GM12878 (cell line): ENCODE results near the gene ANO3. TPM values are rescaled to one million over a fixed set of nuclear protein-coding genes. Genes with fewer than 3 reads are reported as not detected.

ENCODE experiments used
- ATAC-seq: fragments of 200-7000 bp; cut with Tn5 transposase; 3 replicates; pipeline ENCODE4 v1.9.1; 2020; ENCODE audit warnings: mild to moderate bottlenecking, moderate library complexity
- BruUV-seq: library from RNA; stranded (reverse); fragments of 400-500 nt; replicated peaks from 2 replicates; lab custom pipeline; 2021; lab: Mats Ljungman, UMichigan
- CTCF ChIA-PET: fragments of 300-600 bp; sonication (Branson Sonifier 250); formaldehyde crosslinking; extraction: SDS; loops from one replicate; lab custom pipeline; 2021; ENCODE audit warnings: inconsistent platforms; lab: Yijun Ruan, JAX
- POLR2A ChIA-PET: fragments of 350-600 bp; formaldehyde crosslinking; extraction: SDS; loops from one replicate; lab custom pipeline; 2021; ENCODE audit warnings: inconsistent platforms; lab: Charles Lee
- RAD21 ChIA-PET: fragments of 300-600 bp; sonication (Branson Sonifier 250); formaldehyde crosslinking; loops from one replicate; lab custom pipeline; 2023; ENCODE audit warnings: antibody characterized with exemption; ENCODE audit not compliant: unreplicated experiment; lab: Charles Lee
- SMC1A ChIA-PET: fragments of 300-600 bp; sonication (Branson Sonifier 250); formaldehyde crosslinking; loops from one replicate; lab custom pipeline; 2023; ENCODE audit not compliant: unreplicated experiment, uncharacterized antibody; lab: Charles Lee
- DNase-seq: peaks from one replicate; pipeline ENCODE4 v3.0.0-alpha.2; 2011; ENCODE audit warnings: low read depth, low spot score
- FAIRE-seq: peaks from 3 replicates; lab custom pipeline; 2011; peaks lifted over from hg19 to GRCh38; lab: Jason Lieb, UNC
- H2AFZ ChIP-seq: 2 replicates; pipeline ENCODE4 v1.6.0; 2011; ENCODE audit warnings: low read depth, low read length, control low read depth; ENCODE audit not compliant: control insufficient read depth
- H3K27ac ChIP-seq: 2 replicates; pipeline ENCODE4 v1.5.1; 2011; ENCODE audit warnings: control low read depth; ENCODE audit not compliant: control insufficient read depth, insufficient read depth
- H3K27me3 ChIP-seq, 2 experiments: replicated peaks in 1 of 2; 2 replicates each; pipeline versions ENCODE4 v1.6.0 to v1.6.1; 2011; ENCODE audit warnings: low read length in 1 of 2; ENCODE audit not compliant: control insufficient read depth in 2 of 2, insufficient read depth in 2 of 2
- H3K36me3 ChIP-seq, 2 experiments: 2 replicates each; pipeline ENCODE4 v1.5.1; 2011; ENCODE audit warnings: low read length in 1 of 2; ENCODE audit not compliant: control insufficient read depth in 2 of 2, insufficient read depth in 2 of 2
- H3K4me1 ChIP-seq: 2 replicates; pipeline ENCODE4 v1.6.1; 2011; ENCODE audit warnings: mild to moderate bottlenecking, low read length, moderate library complexity, mixed read lengths; ENCODE audit not compliant: control insufficient read depth, insufficient read depth
- H3K4me2 ChIP-seq: 2 replicates; pipeline ENCODE4 v1.6.0; 2011; ENCODE audit warnings: control low read depth; ENCODE audit not compliant: control insufficient read depth, insufficient read depth
- H3K4me3 ChIP-seq: fragments of 200-600 bp; sonication (generic); 2 replicates; pipeline ENCODE4 v1.5.1; 2016
- H3K79me2 ChIP-seq: 2 replicates; pipeline ENCODE4 v1.6.0; 2011; ENCODE audit warnings: low read length; ENCODE audit not compliant: control insufficient read depth, insufficient read depth
- H3K9ac ChIP-seq: 2 replicates; pipeline ENCODE4 v1.8.0; 2011; ENCODE audit warnings: low read length, control low read depth, mixed read lengths; ENCODE audit not compliant: control insufficient read depth, insufficient read depth
- H3K9me3 ChIP-seq: replicated peaks from 3 replicates; pipeline ENCODE4 v1.5.1; 2011; ENCODE audit warnings: mild to moderate bottlenecking, low read length; ENCODE audit not compliant: control insufficient read depth, insufficient read depth
- H4K20me1 ChIP-seq: 2 replicates; pipeline ENCODE4 v1.6.0; 2011; ENCODE audit not compliant: control insufficient read depth, insufficient read depth
- CHD1 ChIP-seq: IDR thresholded peaks from 2 replicates; pipeline ENCODE4 v1.6.1; 2012; ENCODE audit warnings: low read depth, low read length, improper control_type of control experiment
- CHD2 ChIP-seq: IDR thresholded peaks from 2 replicates; pipeline ENCODE4 v1.6.1; 2011; ENCODE audit warnings: low read depth, low read length, improper control_type of control experiment, borderline replicate concordance
- CREB1 ChIP-seq: IDR thresholded peaks from 2 replicates; pipeline ENCODE4 v1.6.1; 2012; ENCODE audit warnings: low read depth, mild to moderate bottlenecking, inconsistent platforms
- EZH2 ChIP-seq: IDR thresholded peaks from 2 replicates; pipeline ENCODE4 v1.6.1; 2012; ENCODE audit warnings: low read depth, mild to moderate bottlenecking, control low read depth, inconsistent platforms, low read length, borderline replicate concordance; ENCODE audit not compliant: control insufficient read depth
- GABPA ChIP-seq: IDR thresholded peaks from 2 replicates; pipeline ENCODE4 v1.6.1; 2014; ENCODE audit warnings: antibody characterized with exemption, low read depth, mild to moderate bottlenecking, inconsistent platforms
- MEF2B ChIP-seq: fragments of 450-650 bp; IDR thresholded peaks from 2 replicates; pipeline ENCODE4 v1.6.1; 2018; ENCODE audit warnings: mild to moderate bottlenecking, moderate library complexity; ENCODE audit not compliant: partially characterized antibody, poor library complexity, severe bottlenecking
- MTA2 ChIP-seq: fragments of 450-650 bp; IDR thresholded peaks from 2 replicates; pipeline ENCODE4 v1.6.1; 2016; ENCODE audit warnings: low read depth, mild to moderate bottlenecking, moderate library complexity
- NBN ChIP-seq: fragments of 450-650 bp; IDR thresholded peaks from 2 replicates; pipeline ENCODE4 v1.6.1; 2016
- NFYB ChIP-seq: IDR thresholded peaks from 2 replicates; pipeline ENCODE4 v1.6.1; 2011; ENCODE audit warnings: low read depth, mild to moderate bottlenecking, low read length, improper control_type of control experiment, moderate library complexity; ENCODE audit not compliant: insufficient read depth
- POU2F2 ChIP-seq: IDR thresholded peaks from 3 replicates; pipeline ENCODE4 v1.6.1; 2011; ENCODE audit warnings: low read depth, mild to moderate bottlenecking, low read length, borderline replicate concordance
- RFX5 ChIP-seq: IDR thresholded peaks from 2 replicates; pipeline ENCODE4 v1.6.1; 2011; ENCODE audit warnings: low read depth, low read length, improper control_type of control experiment
- SP1 ChIP-seq: IDR thresholded peaks from one replicate; pipeline ENCODE4 v1.6.1; 2011; ENCODE audit warnings: low read depth, low read length
- TAF1 ChIP-seq: IDR thresholded peaks from 2 replicates; pipeline ENCODE4 v1.6.1; 2011; ENCODE audit warnings: mild to moderate bottlenecking, low read depth, low read length, borderline replicate concordance
- ZNF24 ChIP-seq: fragments of 450-650 bp; IDR thresholded peaks from 2 replicates; pipeline ENCODE4 v1.6.1; 2017; ENCODE audit warnings: antibody characterized with exemption, mild to moderate bottlenecking
- ZNF384 ChIP-seq: IDR thresholded peaks from 2 replicates; pipeline ENCODE4 v1.6.1; 2012; ENCODE audit warnings: low read depth, mild to moderate bottlenecking, low read length, improper control_type of control experiment, borderline replicate concordance
- WGBS: methylation state at CpG from one replicate; pipeline ENCODE4 v1.1.6; 2016; ENCODE audit warnings: low lambda C conversion rate; ENCODE audit not compliant: insufficient replicate concordance, insufficient coverage; ENCODE audit errors: missing lambda C conversion rate; 5-methylcytosine and 5-hydroxymethylcytosine counted together
- in situ Hi-C: fragments of 300-500 bp; cut with MboI; formaldehyde crosslinking; loops from 9 replicates; pipeline ENCODE4 v1.14.3; 2018; ENCODE audit warnings: mixed read lengths
- intact Hi-C: fragments of 100-400 bp; cut with micrococcal nuclease; formaldehyde crosslinking; loops from one replicate; pipeline ENCODE4 v1.14.2; 2022; ENCODE audit not compliant: unreplicated experiment
- polyA plus RNA-seq, 11 experiments: library from polyadenylated mRNA; depleted of rRNA in 4 of 11; unstranded in 6 of 11; stranded (reverse) in 5 of 11; fragments of >200 nt; fragmentation: Nextera tagmentation in 4 of 11; fragmentation: Illumina TruSeq in 1 of 11; extraction: Ambion mirVana in 4 of 11; extraction: Trizol in 1 of 11; gene quantifications; 1 replicate in 1 of 11; 2 replicates in 10 of 11; pipeline versions ENCODE4 v1.2.1 to v1.2.3, GENCODE V29; 2011 to 2016; ENCODE audit warnings: inconsistent platforms in 2 of 11, missing spikeins in 2 of 11, low read depth in 1 of 11
- total RNA-seq, 4 experiments: library from RNA; depleted of rRNA in 3 of 4; stranded (reverse); fragments of >200 nt in 3 of 4; fragmentation: Illumina TruSeq in 1 of 4; extraction: Trizol in 1 of 4; gene quantifications; 2 replicates each; pipeline versions ENCODE4 v1.2.1 to v1.2.3, GENCODE V29; 2013 to 2021
- TF ChIP-seq, protein P1 (sequence below): fragments of 150-350 bp; IDR thresholded peaks from 2 replicates; pipeline ENCODE4 v1.6.1; 2014; ENCODE audit warnings: mild to moderate bottlenecking, low read depth, low read length
- TF ChIP-seq, protein P2 (sequence below): fragments of 450-650 bp; IDR thresholded peaks from 2 replicates; pipeline ENCODE4 v1.6.1; 2017; ENCODE audit warnings: antibody characterized with exemption, mild to moderate bottlenecking, moderate library complexity

The ANO3 gene
- total and polyA plus RNA-seq, 10 of the 15 experiments (the other 5 are each of a cell fraction or from before 2014, with no cell fraction given), result 0.13 to 5.9 (median 0.44) TPM

DNA sequence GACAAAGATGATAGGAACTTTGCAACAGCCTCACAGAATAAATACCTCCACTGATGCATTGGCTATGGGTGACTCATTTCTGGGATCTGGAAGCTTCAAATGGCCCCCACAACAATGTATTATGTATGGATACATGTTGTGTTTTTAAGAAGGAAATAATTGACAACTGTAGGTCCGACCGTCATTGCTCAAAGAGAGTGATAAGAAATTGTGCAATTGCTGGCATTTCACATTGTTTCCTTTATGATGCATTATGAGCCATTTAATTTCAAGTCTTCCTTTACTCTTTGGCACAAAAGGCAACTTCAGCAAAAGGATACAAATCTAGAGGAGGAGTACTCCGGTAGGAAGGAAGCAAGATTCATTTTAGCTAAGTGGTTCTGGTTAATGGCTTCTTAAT, 2.0 kb downstream of the ANO3 start:
- ChIA-PET SMC1A (interaction anchor here (1.4 kb wide), 1 partner anchor 10 kb away, joined by 3 read pairs; no protein-coding TSS in a partner anchor), CTCF (interaction anchor here (1.0 to 1.3 kb wide), 3 partner anchors 12 to 49 kb away, joined by 3 read pairs; no protein-coding TSS in a partner anchor), RAD21 (no interaction called here), POLR2A (no interaction called here)
- no peak overlapping the region for H3K9ac ChIP-seq
- no peaks in the 10 kb centered on the region for H3K9me3 ChIP-seq
- TF ChIP-seq CREB1 (no peak), RFX5 (no peak), SP1 (no peak), TAF1 (no peak), CHD2 (no peak), MEF2B (no peak), NBN (no peak), ZNF24 (no peak), CHD1 (no peak), NFYB (no peak), MTA2 (no peak), GABPA (no peak), POU2F2 (no peak), EZH2 (no peak), ZNF384 (no peak)
- TF ChIP-seq, protein P1, sequence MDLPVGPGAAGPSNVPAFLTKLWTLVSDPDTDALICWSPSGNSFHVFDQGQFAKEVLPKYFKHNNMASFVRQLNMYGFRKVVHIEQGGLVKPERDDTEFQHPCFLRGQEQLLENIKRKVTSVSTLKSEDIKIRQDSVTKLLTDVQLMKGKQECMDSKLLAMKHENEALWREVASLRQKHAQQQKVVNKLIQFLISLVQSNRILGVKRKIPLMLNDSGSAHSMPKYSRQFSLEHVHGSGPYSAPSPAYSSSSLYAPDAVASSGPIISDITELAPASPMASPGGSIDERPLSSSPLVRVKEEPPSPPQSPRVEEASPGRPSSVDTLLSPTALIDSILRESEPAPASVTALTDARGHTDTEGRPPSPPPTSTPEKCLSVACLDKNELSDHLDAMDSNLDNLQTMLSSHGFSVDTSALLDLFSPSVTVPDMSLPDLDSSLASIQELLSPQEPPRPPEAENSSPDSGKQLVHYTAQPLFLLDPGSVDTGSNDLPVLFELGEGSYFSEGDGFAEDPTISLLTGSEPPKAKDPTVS, result no peak
- TF ChIP-seq, protein P2, sequence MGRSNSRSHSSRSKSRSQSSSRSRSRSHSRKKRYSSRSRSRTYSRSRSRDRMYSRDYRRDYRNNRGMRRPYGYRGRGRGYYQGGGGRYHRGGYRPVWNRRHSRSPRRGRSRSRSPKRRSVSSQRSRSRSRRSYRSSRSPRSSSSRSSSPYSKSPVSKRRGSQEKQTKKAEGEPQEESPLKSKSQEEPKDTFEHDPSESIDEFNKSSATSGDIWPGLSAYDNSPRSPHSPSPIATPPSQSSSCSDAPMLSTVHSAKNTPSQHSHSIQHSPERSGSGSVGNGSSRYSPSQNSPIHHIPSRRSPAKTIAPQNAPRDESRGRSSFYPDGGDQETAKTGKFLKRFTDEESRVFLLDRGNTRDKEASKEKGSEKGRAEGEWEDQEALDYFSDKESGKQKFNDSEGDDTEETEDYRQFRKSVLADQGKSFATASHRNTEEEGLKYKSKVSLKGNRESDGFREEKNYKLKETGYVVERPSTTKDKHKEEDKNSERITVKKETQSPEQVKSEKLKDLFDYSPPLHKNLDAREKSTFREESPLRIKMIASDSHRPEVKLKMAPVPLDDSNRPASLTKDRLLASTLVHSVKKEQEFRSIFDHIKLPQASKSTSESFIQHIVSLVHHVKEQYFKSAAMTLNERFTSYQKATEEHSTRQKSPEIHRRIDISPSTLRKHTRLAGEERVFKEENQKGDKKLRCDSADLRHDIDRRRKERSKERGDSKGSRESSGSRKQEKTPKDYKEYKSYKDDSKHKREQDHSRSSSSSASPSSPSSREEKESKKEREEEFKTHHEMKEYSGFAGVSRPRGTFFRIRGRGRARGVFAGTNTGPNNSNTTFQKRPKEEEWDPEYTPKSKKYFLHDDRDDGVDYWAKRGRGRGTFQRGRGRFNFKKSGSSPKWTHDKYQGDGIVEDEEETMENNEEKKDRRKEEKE, result no peak
- H2AFZ ChIP-seq, result no peak overlapping the region
- 12% methylated on average over 3 of the region's 3 CpGs for WGBS
- H3K27me3 ChIP-seq, result peaks cover 2 to 4% of the 10 kb centered on the region in 2 experiments; a peak in 3 of 4 replicates
- intact Hi-C loops (loop anchor here (10.0 kb wide), 1 partner anchor 221 kb away; no protein-coding TSS in a partner anchor), in situ Hi-C loops (no loop called here)
- no TSS peak for BruUV-seq
- no peak for FAIRE-seq
- no peaks in the 10 kb centered on the region for H3K4me1 ChIP-seq
- ATAC-seq, result no peak
- H3K36me3 ChIP-seq, result no peaks in the 10 kb centered on the region
- no peak overlapping the region for H3K27ac ChIP-seq
- no peak for DNase-seq
- H4K20me1 ChIP-seq, result no peaks in the 10 kb centered on the region
- H3K79me2 ChIP-seq, result no peaks in the 10 kb centered on the region
- no peak overlapping the region for H3K4me3 ChIP-seq
- no peak overlapping the region for H3K4me2 ChIP-seq
